GM21526 (cell line): ENCODE data around the gene ADGRL1.

ENCODE experiments used
- ATAC-seq: cut with Tn5 transposase; IDR thresholded peaks from one replicate; pipeline ENCODE4 v1.9.1; 2021; ENCODE audit warnings: moderate library complexity; ENCODE audit not compliant: unreplicated experiment, low FRiP score

The ADGRL1 gene

DNA sequence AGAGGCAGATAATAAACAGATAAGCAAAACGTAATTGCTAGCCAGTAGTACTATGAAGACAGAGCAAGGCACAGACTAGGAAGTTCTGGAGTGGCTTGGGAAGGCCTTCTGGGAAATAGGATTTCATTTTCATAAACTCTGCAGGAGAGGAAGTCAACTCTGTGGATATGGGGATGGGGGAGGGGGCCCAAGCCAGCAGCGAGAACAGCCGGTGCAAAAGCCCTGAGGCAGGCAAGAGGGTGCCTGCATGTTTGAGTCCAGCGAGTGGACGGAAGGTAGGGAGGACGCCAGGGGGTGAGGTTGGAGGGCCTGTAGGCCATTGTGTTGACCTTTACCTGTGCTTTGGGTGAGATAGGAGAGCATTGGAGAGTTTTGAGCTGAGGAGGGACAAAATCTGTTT, 60.6 kb downstream of the ADGRL1 start:
- no peak for ATAC-seq

DNA sequence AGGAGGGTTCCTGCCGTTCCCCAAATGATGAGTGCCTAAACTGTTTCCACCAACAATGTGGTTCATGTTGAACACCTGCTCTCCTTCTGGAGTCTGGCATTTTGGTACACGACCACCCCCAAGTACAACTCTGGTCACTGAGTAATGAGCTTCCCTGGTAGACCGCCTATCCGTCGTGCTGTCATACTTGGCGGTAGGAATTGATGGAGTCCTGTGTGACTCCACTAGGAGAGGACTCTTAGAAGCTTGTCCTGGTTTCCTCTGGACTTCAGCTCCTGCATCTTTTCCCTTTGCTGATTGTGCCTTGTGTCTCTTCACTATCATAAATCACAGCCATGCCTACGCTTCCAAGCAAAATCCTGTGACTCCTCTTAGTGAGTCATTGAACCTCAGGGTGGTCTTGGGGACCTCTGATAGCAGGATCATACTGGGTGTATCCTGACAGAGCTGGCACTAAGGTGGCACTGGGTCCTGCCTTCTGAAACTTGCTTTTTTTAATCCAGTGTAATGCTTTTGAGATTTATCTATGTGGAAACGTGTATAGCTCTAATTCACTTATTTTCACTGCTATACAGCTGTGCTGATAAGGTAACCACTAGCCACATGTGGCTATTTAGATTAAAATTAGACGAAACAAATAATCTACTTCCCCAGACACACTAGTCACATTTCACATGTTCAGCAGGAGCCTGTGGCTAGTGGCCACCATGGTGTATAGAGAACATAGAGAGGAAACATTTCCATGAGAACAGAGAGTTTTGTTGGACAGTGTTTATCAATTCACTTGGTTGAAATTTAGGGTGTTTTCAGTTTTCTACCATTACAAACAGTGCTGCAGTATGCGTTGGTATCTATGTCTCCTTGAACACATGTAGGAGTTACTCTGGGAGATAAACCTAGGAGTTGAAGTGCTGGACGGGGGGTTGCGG, 63.4 kb downstream of the ADGRL1 start:
- no peak for ATAC-seq

DNA sequence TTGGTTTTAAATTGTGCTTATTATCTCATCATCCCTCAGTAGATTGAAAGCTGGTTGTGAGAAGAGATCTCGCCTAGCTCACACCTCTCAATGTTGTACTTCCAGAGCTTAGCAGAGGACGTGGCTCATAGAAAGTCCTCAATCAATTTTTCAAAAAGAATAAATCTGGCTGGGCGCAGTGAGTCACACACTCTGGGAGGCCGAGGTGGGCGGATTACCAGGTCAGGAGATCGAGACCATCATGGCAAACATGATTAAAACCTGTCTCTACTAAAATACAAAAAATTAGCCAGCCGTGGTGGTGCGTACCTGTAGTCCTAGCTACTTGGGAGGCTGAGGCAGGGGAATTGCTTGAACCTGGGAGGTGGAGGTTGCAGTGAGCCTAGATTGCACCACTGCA, 64.9 kb downstream of the ADGRL1 start:
- ATAC-seq = no peak

DNA sequence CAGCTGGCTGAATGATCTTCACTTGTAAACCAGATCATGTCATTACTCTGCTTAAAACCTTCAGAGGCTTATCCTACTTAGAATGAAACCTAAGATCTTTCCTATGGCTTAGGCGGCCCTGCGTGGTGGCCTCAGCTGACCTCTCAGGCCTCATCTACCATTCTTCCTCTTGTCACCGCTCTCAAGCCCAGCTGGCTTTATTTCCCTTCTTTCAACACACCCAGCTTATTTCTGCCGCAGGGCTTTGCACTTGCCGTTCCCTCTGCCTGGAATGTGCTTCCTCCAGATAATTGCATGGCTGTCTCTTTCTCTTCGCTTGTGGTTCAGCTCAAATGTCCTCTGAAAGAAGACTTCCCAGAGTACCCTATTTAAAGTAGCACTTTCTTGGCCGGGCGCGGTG, 66.0 kb downstream of the ADGRL1 start:
- no peak for ATAC-seq

DNA sequence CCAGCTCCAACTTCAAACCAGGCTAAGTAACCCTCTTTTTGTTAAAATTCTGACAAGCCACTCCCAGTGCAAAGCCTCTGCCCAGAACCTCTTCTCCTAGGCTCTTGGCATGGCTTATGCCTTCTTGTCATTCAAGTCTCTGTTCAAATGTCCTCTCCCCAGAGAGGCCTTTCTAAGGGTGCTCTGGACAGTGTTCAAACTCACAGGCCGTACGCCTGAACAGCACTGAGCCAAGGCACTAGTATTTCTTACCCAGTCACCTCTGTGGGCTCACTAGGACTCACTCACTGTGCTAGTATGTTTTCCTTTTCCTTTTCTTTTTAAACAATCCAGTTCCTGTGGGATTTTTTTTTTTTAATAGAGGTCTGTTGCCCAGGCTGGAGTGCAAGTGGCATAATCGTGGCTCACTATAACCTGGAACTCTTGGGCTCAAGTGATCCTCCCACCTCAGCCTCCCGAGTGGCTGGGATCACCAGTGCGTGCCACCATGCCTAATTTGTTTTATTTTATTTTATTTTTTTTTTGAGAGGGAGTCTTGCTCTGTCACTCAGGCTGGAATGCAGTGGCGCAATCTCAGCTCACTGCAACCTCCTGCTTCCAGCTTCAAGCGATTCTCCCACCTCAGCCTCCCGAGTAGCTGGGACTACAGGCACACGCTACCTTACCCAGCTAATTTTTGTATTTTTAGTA, 67.2 kb downstream of the ADGRL1 start:
- no peak for ATAC-seq

DNA sequence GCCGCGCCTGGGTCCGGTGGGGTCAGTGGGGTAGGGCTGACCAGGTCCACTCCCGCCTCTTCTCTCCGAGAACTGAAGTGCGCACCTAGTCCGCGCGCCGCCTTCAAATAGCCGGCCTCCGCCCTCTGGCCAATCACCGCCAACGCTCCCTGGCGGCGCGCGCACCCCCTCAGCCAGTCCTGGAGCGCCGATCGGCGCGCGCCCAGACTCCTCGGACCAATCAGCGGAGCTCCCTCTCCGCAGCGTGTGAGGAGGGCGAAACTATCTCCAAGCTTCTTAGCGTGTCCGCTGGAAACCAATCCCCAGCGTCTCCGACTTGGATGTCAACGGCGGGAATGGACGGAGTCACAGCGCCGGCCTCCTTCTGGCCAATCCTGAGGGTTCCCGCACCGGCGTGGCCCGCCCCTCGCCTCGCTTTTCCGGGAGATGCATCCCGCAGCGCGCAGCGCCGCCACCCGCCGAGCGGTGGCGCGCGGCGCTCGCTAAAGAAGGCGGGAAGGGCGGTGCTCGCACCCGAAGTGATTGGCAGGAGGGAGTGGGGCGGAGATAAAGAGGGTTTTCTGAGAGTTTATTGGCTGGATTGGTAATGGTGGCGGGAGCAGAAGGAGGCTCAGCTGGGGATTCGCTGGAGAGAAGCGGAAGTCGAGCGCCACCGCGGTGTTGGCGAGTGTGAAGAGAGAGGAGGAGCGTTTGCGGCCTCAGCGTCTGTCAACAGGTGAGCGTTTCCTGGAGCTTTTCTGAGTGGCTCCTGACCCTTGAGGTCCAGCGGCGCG, 69.3 kb downstream of the ADGRL1 start, which contains the start of gene ASF1B:
Gene ASF1B (minus strand): TSS at position 81 of the 773 bp plus-strand sequence. CDS start 133 bp downstream, outside the sequence.
- peak; percentile 73 for ATAC-seq

DNA sequence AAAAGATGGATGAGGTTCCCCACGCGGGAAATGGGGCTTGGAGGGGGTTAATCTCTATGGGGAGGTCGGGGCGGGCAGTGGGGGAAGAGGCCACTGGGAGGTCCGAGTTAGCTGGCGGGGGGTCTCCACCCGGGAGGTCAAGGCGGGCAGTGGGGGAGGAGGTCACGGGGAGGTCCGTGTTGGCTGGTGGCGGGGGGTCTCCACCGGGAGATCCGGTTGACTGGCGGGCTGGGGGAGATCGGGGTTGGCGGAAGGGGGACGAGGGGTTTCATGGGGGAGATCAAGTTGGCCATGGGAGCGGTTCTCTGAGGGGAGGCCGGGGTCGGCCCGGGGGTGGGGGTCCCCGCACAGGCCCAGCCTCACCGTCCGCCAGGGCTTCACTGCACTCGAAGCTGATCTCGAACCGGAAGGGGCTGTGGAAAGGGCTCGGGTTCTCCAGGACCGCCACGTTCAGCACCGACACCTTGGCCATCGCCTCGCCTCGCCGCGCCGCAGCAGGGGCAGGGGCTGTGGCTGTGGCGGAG, 69.9 kb downstream of the ADGRL1 start:
- ATAC-seq = no peak

DNA sequence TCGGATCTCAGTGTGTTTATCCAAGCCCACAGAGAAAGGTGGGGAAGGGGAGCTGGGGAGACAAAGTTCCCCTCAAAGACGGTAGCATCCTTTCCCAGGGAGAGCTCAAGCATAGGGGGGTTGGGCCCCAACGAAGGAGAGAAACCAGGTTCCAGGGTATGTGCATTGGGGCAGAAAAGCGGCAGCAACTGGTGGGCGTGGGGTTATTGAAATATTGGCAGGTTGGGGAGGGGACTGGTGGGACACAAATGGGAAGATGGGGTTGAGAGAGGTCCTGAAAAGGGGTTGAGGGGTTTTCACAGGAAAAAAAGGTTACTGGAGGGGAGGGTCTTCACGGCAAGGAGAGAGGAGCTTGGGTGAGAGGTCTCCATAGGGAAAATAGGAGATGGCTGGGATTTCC, 70.6 kb downstream of the ADGRL1 start:
- ATAC-seq = no peak

DNA sequence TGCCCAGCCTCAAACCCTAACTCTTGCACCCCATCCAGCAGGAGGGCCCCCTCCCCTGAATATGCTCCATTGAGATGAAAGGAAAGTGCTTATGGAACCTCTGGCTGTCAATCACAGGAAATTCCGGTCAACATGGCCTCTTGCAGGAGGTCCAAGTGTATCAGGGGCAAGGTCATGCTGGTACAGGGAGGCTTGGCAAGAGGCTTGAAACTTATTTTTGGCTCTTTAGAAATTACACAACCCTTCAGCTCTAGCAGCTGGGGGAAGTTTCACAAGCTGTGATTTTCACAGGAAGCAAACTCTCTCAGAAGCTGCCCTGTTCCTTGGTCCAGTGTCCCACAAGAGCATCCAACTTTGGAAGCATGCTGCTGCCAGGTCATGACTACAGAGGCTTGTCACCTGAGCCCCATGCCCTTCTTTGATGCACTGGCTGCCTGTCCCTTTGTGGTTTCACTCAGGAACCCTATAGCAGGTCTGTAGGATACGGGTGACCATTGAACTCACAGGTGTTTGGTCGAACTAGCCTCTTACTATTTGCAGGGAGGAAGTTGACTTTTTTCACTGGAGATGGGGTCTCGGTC, 78.0 kb downstream of the ADGRL1 start:
- ATAC-seq = no peak

DNA sequence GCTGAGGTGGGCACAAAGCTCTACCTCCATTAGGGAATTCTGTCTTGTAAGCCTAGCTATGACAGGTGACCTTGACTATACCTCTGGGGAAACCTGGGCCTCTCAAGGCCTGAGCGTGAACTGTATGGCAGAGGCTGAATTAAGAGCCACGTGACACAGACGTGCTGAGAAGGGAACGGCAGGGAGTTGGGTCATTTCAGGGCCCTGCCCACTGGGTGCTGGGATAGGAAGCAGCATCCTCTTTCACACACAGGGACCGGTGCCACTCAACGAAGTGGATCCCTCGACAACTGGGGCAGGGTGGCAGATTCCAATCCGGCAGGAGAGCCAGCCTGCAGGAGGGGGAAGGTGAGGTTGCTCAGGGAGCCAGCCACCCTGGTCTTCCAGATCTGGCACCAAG, 78.8 kb downstream of the ADGRL1 start:
- no peak for ATAC-seq

DNA sequence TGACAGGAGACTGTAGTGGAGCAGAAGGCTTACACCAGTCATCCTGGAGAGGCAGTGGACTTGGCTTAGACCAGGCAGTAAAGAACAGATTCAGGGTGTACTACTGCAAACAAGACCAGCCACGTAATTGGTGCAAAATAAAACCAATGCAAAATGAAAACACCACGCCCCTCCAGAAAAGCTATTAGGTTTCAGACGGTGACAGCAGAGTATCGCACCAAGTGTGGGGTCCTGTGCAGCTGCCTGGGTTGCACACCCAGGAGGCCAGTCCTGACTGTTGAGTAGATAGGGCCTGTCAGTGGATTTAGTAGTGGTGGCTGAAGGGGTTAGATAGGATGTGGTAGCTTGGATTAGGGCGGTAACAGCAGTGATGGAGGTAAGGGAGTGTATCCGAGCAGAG, 83.0 kb downstream of the ADGRL1 start:
- no peak for ATAC-seq

DNA sequence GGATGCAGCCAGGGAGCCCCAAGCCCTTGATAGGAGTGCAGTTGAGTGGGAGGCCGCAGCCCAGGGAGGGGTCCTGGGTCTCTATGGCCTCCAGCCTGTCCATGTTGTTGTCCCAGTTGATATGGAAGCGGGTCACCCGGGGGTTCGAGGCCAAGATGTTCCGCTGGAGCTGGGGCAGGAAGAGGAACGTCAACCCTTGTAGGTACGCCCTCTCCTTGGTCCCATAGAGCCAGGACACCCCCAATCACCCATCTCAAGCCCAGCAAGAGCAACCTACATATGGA, 85.5 kb downstream of the ADGRL1 start:
- no peak for ATAC-seq

DNA sequence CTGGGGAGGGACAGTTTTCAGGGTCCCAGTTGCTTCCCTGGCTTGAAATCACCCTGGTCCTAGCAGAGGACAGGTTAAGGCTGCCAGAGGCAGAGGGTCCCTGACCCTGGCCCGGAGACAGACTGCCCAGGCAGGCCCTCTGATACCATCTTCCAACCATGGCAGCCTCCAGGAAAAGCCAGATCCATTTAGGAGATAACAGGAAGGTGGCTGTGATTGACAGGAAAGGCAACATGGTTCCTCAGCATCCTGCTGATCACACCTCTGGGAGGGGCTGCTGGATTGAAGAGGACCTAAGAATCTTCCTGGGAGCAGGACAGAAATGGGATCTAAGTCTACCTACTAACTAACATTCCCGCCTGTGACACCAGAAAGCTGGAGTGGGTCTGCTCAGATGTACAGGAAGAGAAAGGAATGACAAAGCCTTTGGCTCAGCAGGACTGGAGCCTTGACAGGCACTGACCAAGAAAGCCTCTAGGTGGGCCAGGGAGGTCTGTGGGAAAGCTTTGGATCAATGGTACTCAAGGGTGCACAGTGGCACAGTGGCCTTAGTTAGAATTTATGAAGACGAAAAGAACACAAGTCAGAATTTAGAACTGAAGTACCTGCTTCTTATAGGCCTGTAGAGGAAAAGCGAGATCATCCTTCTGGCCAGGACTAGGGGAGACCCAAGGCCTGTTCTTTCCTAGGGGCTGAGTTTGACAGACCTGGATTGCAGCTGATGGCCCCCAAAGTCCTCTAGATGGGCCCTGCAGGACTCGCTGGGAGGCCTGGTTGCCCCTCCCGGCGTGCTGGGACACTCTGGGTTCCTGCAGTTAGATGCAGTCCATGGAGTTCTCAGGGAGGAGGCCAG, 86.1 kb downstream of the ADGRL1 start:
- ATAC-seq = no peak

DNA sequence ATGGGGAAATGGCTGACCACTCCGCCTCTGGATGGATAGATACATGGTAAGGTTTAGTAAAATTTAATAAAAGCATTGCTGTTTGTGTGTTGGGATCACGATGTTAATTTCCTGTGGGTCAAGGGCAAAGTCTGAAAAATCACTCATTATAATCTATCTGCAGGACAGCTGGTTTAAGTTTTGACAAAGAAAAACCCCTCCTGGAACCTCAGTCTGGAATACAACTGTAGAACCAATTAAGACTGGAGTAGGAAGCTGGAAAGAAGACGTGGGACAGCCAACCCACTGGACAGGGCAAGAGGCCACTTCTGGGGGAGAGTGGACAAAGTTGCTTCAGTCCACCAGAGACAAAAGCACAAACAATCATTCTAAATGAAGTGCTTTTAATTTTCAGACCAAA, 86.8 kb downstream of the ADGRL1 start:
- ATAC-seq = no peak

DNA sequence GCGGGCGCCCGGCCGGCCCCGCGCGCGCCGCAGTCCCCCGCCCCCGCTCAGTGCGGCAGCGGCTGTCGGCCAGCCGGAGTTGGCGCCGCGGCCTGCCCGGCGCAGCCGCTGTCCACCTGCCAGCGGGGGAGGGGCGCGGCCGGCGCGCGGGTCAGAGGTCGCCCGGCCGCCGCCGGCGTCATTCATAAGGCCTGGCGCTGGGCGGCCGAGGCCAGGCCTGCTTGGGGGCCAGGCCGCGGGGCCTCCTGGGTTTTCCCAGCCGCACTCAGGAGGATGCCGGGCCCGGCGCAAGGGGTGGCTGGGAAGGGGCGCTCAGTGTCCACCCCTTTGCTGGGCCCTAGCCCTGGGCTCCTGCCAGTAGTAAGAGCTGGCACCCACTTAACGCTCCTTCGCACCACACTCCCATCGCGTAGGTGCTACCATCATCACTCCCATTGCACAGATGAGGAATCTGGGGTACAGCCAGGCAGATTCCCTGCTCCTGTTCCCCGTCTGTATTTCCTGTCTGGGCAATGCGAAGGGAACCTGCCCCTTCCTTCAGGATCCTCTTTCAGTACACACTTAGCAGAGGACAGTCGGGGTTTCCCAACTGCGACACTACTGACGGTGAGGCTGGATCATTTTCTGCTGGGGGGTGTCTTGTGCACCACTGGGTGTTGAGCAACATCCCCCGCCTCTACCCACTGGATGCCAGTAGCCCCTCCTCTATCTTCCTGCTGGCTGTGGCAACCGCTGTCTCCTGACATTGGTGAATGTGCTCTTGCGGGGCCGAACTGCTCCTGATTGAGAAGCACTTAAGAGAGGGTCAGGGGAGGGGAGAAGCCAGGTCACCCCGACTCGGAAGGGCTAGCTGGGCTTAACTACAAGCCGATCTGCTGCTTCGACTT, 87.6 kb downstream of the ADGRL1 start:
- ATAC-seq = peak; percentile 6

DNA sequence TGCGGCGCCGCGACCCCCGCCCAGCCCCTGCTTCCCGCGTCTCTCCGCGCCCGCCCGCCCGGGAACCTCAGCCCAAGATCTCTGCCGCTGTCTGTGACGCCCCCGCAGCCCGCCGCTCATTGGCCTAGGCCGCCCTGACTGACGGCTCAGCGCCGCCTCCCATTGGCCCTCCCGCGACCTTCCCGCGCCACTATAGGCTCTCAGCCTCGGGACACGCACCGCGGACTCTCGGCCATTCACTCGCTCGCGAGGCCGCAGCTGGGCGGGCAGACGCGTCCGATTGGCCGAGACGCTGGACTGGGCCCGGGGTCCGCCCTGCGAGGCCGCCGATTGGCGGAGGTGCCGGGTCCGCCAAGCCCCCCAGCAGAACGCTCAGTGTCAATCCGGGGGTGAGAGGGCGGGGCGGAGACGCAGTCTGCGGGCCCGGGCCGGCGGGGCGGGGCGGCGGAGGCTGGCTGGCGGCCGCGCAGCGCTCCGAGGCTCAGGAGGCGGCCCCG, 88.3 kb downstream of the ADGRL1 start, which contains the start of gene PRKACA:
Gene PRKACA (minus strand): TSS at position 95 of the 497 bp plus-strand sequence. CDS start 215 bp downstream, outside the sequence.
- peak; percentile 74 for ATAC-seq

DNA sequence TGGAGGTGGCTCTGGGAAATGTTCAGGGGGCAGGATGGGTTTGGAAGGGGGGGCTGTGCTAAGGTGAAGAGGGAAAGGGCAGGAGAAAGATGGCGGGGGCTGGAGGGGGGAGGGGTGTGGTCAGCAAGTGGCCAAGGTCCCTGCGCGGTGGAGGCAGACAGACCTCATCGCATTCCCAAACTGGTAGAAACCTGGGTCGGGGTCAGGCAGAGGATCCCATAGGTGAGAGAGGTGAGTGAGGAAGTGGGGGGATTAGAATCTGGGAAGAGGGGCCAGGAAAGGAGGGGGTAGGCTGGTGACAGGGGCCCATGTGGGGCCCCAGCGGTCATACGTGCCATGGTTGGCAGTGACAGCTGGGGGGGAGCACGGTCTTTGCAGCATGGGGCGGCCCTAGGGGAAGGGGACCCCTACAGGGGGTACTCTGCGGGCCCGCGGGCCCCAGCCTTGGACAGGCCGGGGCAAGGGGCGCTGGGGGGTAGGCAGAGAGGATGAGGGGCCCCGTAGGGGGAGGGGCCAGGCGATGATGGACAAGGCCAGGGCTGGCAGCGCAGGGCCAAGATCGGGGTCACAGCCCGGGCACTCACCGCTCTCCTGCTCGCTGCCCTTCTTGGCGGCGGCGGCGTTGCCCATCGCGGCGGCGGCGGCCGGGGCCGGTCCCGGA, 88.9 kb downstream of the ADGRL1 start:
- ATAC-seq = peak; percentile 5

DNA sequence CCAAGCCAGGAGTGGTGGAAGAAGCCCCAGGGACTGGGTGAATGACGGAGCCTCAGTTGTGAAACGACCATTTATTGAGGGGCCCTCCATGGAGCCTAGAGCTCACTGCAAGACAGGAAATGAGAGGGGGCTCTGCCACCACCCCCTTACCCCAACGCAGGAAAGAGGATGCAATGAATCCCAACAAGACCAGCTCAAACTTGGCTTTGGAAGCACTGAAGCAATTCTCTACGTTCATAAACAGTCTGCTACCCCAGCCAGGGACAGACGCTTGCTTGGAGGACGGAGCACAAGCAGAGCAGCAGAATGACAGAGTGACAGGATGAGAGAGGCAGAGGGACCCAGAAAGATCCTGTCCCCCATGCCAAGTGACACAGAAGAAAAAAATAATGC, 89.4 kb downstream of the ADGRL1 start:
- no peak for ATAC-seq
